Natural killer cell (primary cell): ENCODE data around the gene CCDC89. TPM values are rescaled to one million over a fixed set of nuclear protein-coding genes. Genes with fewer than 3 reads are reported as not detected.
"Not testable (repeated sequence)": the region's sequence is repeated elsewhere in the genome, so short reads cannot be mapped to it uniquely, and the experiment has no call there.

Source experiments
- ATAC-seq, 3 donors: fragments of 150-1000 bp in 2 of 3; fragments of 200-7000 bp in 1 of 3; cut with Tn5 transposase; 1 replicate in 1 of 3; 2 replicates in 2 of 3; pipeline ENCODE4 v1.10.0; 2021; ENCODE audit warnings: mild to moderate bottlenecking in 2 of 3, moderate library complexity in 2 of 3
- DNase-seq, 2 donors: peaks; one replicate each; pipeline versions ENCODE4 v3.0.0 to v3.0.0-alpha.2; 2013 to 2021; ENCODE audit warnings: mixed read lengths in 1 of 2
- H3K27ac ChIP-seq: one replicate; pipeline ENCODE4 v1.5.1; 2013; ENCODE audit warnings: mild to moderate bottlenecking, low read length
- H3K27me3 ChIP-seq: one replicate; pipeline ENCODE4 v1.6.1; 2013; ENCODE audit warnings: low read length; ENCODE audit not compliant: control insufficient read depth, insufficient read depth
- H3K36me3 ChIP-seq: one replicate; pipeline ENCODE4 v1.6.1; 2013; ENCODE audit warnings: low read length; ENCODE audit not compliant: control insufficient read depth, insufficient read depth
- H3K4me1 ChIP-seq: one replicate; pipeline ENCODE4 v1.6.1; 2013; ENCODE audit warnings: low read length; ENCODE audit not compliant: control insufficient read depth, insufficient read depth
- H3K4me3 ChIP-seq: one replicate; pipeline ENCODE4 v1.5.1; 2013; ENCODE audit warnings: low read length
- H3K9me3 ChIP-seq: one replicate; pipeline ENCODE4 v1.6.1; 2013; ENCODE audit warnings: low read length; ENCODE audit not compliant: control insufficient read depth, insufficient read depth
- H3K27ac Mint-ChIP-seq, 2 donors: one replicate each; pipeline ENCODE4 v1.8.0; 2022; ENCODE audit warnings: mild to moderate bottlenecking in 2 of 2, mixed read lengths in 2 of 2, moderate library complexity in 1 of 2
- H3K27me3 Mint-ChIP-seq, 2 donors: one replicate each; pipeline ENCODE4 v1.8.0; 2022; ENCODE audit warnings: low read depth in 2 of 2, mixed read lengths in 2 of 2
- H3K36me3 Mint-ChIP-seq: one replicate; pipeline ENCODE4 v1.8.0; 2022; ENCODE audit warnings: mixed read lengths
- H3K4me1 Mint-ChIP-seq, 2 donors: one replicate each; pipeline ENCODE4 v1.8.0; 2022; ENCODE audit warnings: mixed read lengths in 2 of 2
- H3K4me3 Mint-ChIP-seq: one replicate; pipeline ENCODE4 v1.8.0; 2022; ENCODE audit warnings: mild to moderate bottlenecking, moderate library complexity, mixed read lengths
- H3K9me3 Mint-ChIP-seq, 2 donors: one replicate each; pipeline ENCODE4 v1.8.0; 2022; ENCODE audit warnings: mixed read lengths in 2 of 2
- WGBS: methylation state at CpG from one replicate; pipeline ENCODE4 v1.1.7; 2013; ENCODE audit warnings: missing lambda C conversion rate; ENCODE audit not compliant: insufficient coverage; 5-methylcytosine and 5-hydroxymethylcytosine counted together
- intact Hi-C: fragments of 100-400 bp; cut with micrococcal nuclease; formaldehyde crosslinking; loops from one replicate; pipeline ENCODE4 v1.14.2; 2022
- total RNA-seq, 4 donors: library from RNA; stranded (reverse); fragments of 120-200 nt in 1 of 4; gene quantifications; one replicate each; pipeline versions ENCODE4 v1.2.3 to v1.2.4, GENCODE V29; 2013 to 2022
- TF ChIP-seq, protein P1 (sequence below): fragments of 200-600 bp; IDR thresholded peaks from one replicate; pipeline ENCODE4 v1.8.0; 2022; ENCODE audit warnings: antibody characterized with exemption

The CCDC89 gene
- total RNA-seq, 3 donors from 2014 or later (not counting 1 experiment from before 2014, with no cell fraction given) = 0.25 to 0.31 (median 0.25) TPM

DNA sequence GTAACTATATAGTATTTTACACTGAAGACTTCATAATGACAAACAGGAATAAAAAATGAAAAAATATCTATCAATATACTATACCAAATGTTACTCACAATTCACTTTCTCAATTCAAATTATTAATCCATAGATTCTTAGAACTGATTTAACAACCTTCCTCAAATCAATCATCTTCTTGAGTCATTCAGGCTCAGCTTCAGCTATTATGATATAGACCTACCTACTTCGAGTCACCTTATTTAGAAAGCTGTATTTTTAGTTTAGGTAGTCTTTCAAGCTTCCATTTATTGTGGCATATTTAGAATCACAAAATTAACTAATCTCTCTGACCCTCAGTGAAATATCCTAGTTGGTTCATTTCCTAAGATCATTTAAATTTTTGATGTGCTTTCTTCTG, 29.2 kb downstream of the CCDC89 start:
- no peaks in the 10 kb centered on the region for H3K9me3 Mint-ChIP-seq
- TF ChIP-seq, protein P1, sequence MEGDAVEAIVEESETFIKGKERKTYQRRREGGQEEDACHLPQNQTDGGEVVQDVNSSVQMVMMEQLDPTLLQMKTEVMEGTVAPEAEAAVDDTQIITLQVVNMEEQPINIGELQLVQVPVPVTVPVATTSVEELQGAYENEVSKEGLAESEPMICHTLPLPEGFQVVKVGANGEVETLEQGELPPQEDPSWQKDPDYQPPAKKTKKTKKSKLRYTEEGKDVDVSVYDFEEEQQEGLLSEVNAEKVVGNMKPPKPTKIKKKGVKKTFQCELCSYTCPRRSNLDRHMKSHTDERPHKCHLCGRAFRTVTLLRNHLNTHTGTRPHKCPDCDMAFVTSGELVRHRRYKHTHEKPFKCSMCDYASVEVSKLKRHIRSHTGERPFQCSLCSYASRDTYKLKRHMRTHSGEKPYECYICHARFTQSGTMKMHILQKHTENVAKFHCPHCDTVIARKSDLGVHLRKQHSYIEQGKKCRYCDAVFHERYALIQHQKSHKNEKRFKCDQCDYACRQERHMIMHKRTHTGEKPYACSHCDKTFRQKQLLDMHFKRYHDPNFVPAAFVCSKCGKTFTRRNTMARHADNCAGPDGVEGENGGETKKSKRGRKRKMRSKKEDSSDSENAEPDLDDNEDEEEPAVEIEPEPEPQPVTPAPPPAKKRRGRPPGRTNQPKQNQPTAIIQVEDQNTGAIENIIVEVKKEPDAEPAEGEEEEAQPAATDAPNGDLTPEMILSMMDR = no peak
- no peak overlapping the region for H3K4me3 ChIP-seq
- H3K9me3 ChIP-seq = no peaks in the 10 kb centered on the region
- ATAC-seq = no peak
- WGBS = no CpG with 5 or more reads among the region's 1 CpG
- no peak overlapping the region for H3K27ac ChIP-seq
- peaks cover 67% of the 10 kb centered on the region for H3K36me3 ChIP-seq
- H3K27me3 ChIP-seq = no peaks in the 10 kb centered on the region
- H3K27ac Mint-ChIP-seq = peak overlapping the region in 1 of 2 donors; percentile 79
- H3K27me3 Mint-ChIP-seq = no peaks in the 10 kb centered on the region
- H3K4me3 Mint-ChIP-seq = no peak overlapping the region
- intact Hi-C loops = no loop called here
- peaks cover under 1% of the 10 kb centered on the region for H3K4me1 ChIP-seq
- peaks cover 46 to 56% of the 10 kb centered on the region in 2 donors for H3K4me1 Mint-ChIP-seq
- H3K36me3 Mint-ChIP-seq = peaks cover 7% of the 10 kb centered on the region
- no peak for DNase-seq

DNA sequence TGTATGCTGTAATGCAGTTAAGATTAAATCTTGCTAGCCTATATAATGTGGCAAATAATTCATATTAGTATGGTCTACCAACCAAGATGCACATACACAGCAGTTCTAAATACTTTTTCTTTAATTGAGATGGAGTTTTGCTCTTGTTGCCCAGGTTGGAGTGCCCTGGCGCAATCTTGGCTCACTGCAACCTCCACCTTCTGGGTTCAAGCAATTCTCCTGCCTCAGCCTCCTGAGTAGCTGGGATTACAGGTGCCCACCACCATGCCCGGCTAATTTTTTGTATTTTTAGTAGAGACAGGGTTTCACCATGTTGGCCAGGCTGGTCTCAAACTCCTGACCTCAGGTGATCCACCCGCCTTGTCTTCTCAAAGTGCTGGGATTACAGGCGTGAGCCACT, 31.7 kb downstream of the CCDC89 start:
- H3K4me1 ChIP-seq, H3K27me3 Mint-ChIP-seq, H3K9me3 ChIP-seq, H3K4me3 ChIP-seq, ATAC-seq, intact Hi-C loops, H3K36me3 Mint-ChIP-seq, H3K27ac ChIP-seq, H3K4me3 Mint-ChIP-seq, H3K27ac Mint-ChIP-seq, H3K9me3 Mint-ChIP-seq, H3K27me3 ChIP-seq, DNase-seq: not testable (repeated sequence)
- WGBS = 100% methylated on average over 1 of the region's 4 CpGs
- peaks cover 47% of the 10 kb centered on the region for H3K36me3 ChIP-seq
- peaks cover 29 to 38% of the 10 kb centered on the region in 2 donors for H3K4me1 Mint-ChIP-seq

DNA sequence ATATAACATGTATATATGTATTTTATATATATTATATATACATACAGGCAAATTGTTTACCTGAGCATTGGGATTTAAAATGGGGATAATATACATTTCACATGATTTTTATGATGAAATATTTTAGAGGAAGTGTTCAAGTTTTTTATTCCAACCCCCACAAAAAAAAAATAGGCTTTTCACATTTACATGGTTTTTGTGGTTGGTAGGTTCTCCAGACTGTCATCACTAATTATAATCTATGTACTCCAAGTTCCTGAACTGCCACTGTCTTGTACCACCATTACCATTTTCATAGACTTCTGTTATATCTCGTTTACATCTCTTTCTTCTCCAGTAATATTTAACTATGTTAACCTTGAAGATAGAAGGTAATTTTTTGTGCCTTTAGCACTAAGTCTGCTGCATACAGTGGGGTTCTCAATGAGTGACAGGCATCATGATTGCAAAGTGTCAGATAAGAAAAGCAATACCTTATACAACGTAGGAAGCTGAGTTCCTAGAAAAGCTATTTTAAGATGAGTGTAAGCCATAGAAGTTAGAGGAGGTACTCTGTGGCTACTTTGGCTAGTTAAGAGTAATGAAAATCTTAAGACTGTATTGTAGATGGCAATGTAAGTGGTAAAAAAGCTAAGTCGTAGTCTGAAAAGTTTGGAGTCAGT, 33.1 kb downstream of the CCDC89 start:
- TF ChIP-seq, protein P1 = no peak
- WGBS = 36% methylated on average over 1 of the region's 3 CpGs
- H3K27me3 ChIP-seq = no peaks in the 10 kb centered on the region
- H3K36me3 Mint-ChIP-seq = no peaks in the 10 kb centered on the region
- H3K9me3 Mint-ChIP-seq = no peaks in the 10 kb centered on the region
- peaks cover 34% of the 10 kb centered on the region for H3K36me3 ChIP-seq
- H3K4me3 ChIP-seq = no peak overlapping the region
- H3K27ac Mint-ChIP-seq = peak overlapping the region; percentile 7 to 72
- no peak for ATAC-seq
- H3K4me1 ChIP-seq = peaks cover 4% of the 10 kb centered on the region
- H3K9me3 ChIP-seq = no peaks in the 10 kb centered on the region
- H3K4me1 Mint-ChIP-seq = peaks cover 25 to 28% of the 10 kb centered on the region in 2 donors
- H3K27ac ChIP-seq = no peak overlapping the region
- no peak for DNase-seq
- H3K27me3 Mint-ChIP-seq = no peaks in the 10 kb centered on the region
- no peak overlapping the region for H3K4me3 Mint-ChIP-seq
- intact Hi-C loops = no loop called here

DNA sequence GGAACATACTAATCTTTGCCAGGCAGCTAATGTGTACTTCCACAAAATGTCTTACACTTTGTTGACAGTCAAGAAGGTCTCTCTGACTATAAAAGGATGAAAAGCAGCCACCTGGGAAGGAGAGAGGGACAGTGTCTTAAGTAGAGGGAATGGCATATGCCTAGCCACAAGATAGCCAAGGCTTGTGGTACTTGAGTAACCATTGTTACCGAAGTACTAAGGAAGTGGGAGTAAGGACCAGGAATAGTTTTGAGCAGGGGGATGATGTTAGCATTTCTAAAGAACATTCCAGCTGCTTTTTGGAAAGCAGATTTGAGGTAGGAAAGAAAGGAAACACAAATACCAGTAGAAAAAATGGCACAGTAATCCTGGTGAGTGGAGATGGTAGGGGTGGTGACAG, 34.9 kb downstream of the CCDC89 start:
- Mint-ChIP-seq H3K9me3 (no peaks in the 10 kb centered on the region), H3K4me3 (no peak overlapping the region), H3K27ac (peak overlapping the region in 1 of 2 donors; percentile 98), H3K36me3 (no peaks in the 10 kb centered on the region), H3K27me3 (no peaks in the 10 kb centered on the region), H3K4me1 (peaks cover 31 to 39% of the 10 kb centered on the region in 2 donors)
- intact Hi-C loops = no loop called here
- Histone ChIP-seq H3K9me3 (no peaks in the 10 kb centered on the region), H3K4me1 (peaks cover 8% of the 10 kb centered on the region), H3K36me3 (peaks cover 16% of the 10 kb centered on the region), H3K27me3 (no peaks in the 10 kb centered on the region), H3K27ac (no peak overlapping the region), H3K4me3 (no peak overlapping the region)
- ATAC-seq (no peak), DNase-seq (no peak)
- WGBS = 83% methylated on average over 1 of the region's 1 CpG
- TF ChIP-seq, protein P1 = no peak
